GM23248 (cell line): ENCODE data around the gene PXDC1. TPM values are rescaled to one million over a fixed set of nuclear protein-coding genes. Genes with fewer than 3 reads are reported as not detected.

Experiments used
- DNase-seq: peaks from one replicate; pipeline ENCODE4 v3.0.0-alpha.2; 2015
- H2AFZ ChIP-seq: fragments of 200-600 bp; sonication (generic); 2 replicates; pipeline ENCODE4 v1.6.1; 2016; ENCODE audit warnings: antibody characterized with exemption
- H3F3A ChIP-seq: fragments of 200-600 bp; sonication (generic); 2 replicates; pipeline ENCODE4 v1.6.1; 2016; ENCODE audit warnings: mild to moderate bottlenecking, antibody characterized with exemption, mixed run types; ENCODE audit not compliant: insufficient read depth
- H3K27ac ChIP-seq: fragments of 200-600 bp; sonication (generic); 2 replicates; pipeline ENCODE4 v1.5.1; 2016; ENCODE audit warnings: mild to moderate bottlenecking
- H3K27me3 ChIP-seq: fragments of 200-600 bp; sonication (generic); replicated peaks from 2 replicates; pipeline ENCODE4 v1.6.1; 2016; ENCODE audit warnings: mild to moderate bottlenecking; ENCODE audit not compliant: insufficient read depth
- H3K36me3 ChIP-seq: fragments of 200-600 bp; sonication (generic); 2 replicates; pipeline ENCODE4 v1.6.1; 2016; ENCODE audit warnings: low read depth, mild to moderate bottlenecking
- H3K4me1 ChIP-seq: fragments of 200-600 bp; sonication (generic); 2 replicates; pipeline ENCODE4 v1.6.1; 2016; ENCODE audit warnings: mild to moderate bottlenecking; ENCODE audit not compliant: insufficient read depth
- H3K4me2 ChIP-seq: fragments of 200-600 bp; sonication (generic); one replicate; pipeline ENCODE4 v1.6.1; 2016; ENCODE audit warnings: mild to moderate bottlenecking; ENCODE audit not compliant: unreplicated experiment
- H3K4me3 ChIP-seq: fragments of 200-600 bp; sonication (generic); 2 replicates; pipeline ENCODE4 v1.5.1; 2016; ENCODE audit warnings: mild to moderate bottlenecking
- H3K79me2 ChIP-seq: fragments of 200-600 bp; sonication (generic); 2 replicates; pipeline ENCODE4 v1.6.1; 2016; ENCODE audit warnings: mild to moderate bottlenecking; ENCODE audit not compliant: insufficient read depth
- H3K9ac ChIP-seq: fragments of 200-600 bp; sonication (generic); 2 replicates; pipeline ENCODE4 v1.6.1; 2016; ENCODE audit warnings: mild to moderate bottlenecking
- H3K9me2 ChIP-seq: fragments of 200-600 bp; sonication (generic); 2 replicates; pipeline ENCODE4 v1.6.1; 2016; ENCODE audit warnings: mixed run types, mild to moderate bottlenecking, moderate library complexity; ENCODE audit not compliant: insufficient read depth
- H3K9me3 ChIP-seq: fragments of 200-600 bp; sonication (generic); one replicate; pipeline ENCODE4 v1.6.1; 2017; ENCODE audit warnings: low read depth
- H4K20me1 ChIP-seq: fragments of 200-600 bp; sonication (generic); 2 replicates; pipeline ENCODE4 v1.6.0; 2016; ENCODE audit not compliant: insufficient read depth
- EZH2 ChIP-seq: fragments of 200-600 bp; sonication (generic); IDR thresholded peaks from 2 replicates; pipeline ENCODE4 v1.6.1; 2018; ENCODE audit warnings: antibody characterized with exemption, mild to moderate bottlenecking; ENCODE audit not compliant: insufficient read depth, poor library complexity, severe bottlenecking
- EZH2phosphoT487 ChIP-seq: fragments of 200-600 bp; sonication (generic); IDR thresholded peaks from 2 replicates; pipeline ENCODE4 v1.6.1; 2018; ENCODE audit warnings: antibody characterized with exemption, moderate library complexity, mild to moderate bottlenecking, low read depth; ENCODE audit not compliant: insufficient read depth
- WGBS, 2 experiments: methylation state at CpG; one replicate each; pipeline ENCODE4 v1.1.6; 2015 to 2017; ENCODE audit warnings: low lambda C conversion rate in 2 of 2, low coverage in 1 of 2; ENCODE audit errors: missing lambda C conversion rate in 2 of 2; 5-methylcytosine and 5-hydroxymethylcytosine counted together
- in situ Hi-C: fragments of 300-500 bp; cut with MboI; formaldehyde crosslinking; loops from 2 replicates; pipeline ENCODE4 v1.15.0; 2020
- polyA plus RNA-seq: library from polyadenylated mRNA; unstranded; fragments of >200 nt; fragmentation: Nextera tagmentation; extraction: Ambion mirVana; gene quantifications from 2 replicates; pipeline ENCODE4 v1.2.1, GENCODE V29; 2016
- total RNA-seq: library from RNA; depleted of rRNA; stranded (reverse); fragments of >200 nt; shearing (Covaris generic); gene quantifications from 2 replicates; pipeline ENCODE4 v1.2.3, GENCODE V29; 2014

PXDC1 gene
- total and polyA plus RNA-seq, 2 experiments from 2014 or later, result 135 to 192 TPM

GRCh38 chr6:3724451-3725144 is 26.9 kb downstream of the PXDC1 start:
- H3K36me3 ChIP-seq, result peaks cover 65% of the 10 kb centered on the region

DNA sequence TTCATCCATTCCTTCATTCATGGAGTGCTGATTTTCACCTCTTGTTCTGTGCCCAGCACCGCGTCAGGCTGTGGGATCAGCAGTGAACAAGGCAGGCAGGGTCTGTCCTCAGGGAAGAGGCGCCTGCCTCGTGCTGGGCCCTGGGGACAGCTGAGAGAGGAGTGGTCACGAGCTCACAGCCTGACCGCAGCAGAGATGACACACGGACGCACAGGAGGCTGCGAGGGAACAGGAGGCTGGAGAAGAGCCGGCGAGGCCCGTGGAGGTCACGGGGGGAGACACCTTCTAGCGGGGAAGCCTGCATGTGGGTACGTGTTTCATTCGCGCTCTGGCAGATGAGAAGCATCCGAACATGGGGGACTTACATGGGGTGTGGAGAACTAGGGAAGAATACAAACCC is 27.5 kb downstream of the PXDC1 start:
- Histone ChIP-seq H3K4me2 (peak overlapping the region; percentile 13), H3K9ac (peak overlapping the region; percentile 36; the same call in 1 of the 2 replicates), H3K36me3 (peaks cover 59% of the 10 kb centered on the region), H3F3A (peaks cover 57% of the 10 kb centered on the region), H3K9me2 (no peaks in the 10 kb centered on the region), H3K4me3 (no peak overlapping the region), H3K27ac (peak overlapping the region; percentile 64), H4K20me1 (no peaks in the 10 kb centered on the region), H2AFZ (no peak overlapping the region), H3K4me1 (peaks cover 38% of the 10 kb centered on the region), H3K9me3 (no peaks in the 10 kb centered on the region), H3K79me2 (peaks cover 79% of the 10 kb centered on the region), H3K27me3 (no peaks in the 10 kb centered on the region)
- 79 to 82% methylated on average over 18 of the region's 18 CpGs for WGBS, 2 experiments
- TF ChIP-seq EZH2phosphoT487 (no peak), EZH2 (no peak)
- DNase-seq, result no peak
- in situ Hi-C loops, result loop anchor here (25.0 kb wide), 1 partner anchor 262 kb away; the partner anchor contains the start of gene SLC22A23

More at GRCh38 chr6:3724451-3725144, 26.9 kb downstream of the PXDC1 start:
- Histone ChIP-seq H3K9me3 (no peaks in the 10 kb centered on the region), H3K9ac (peak overlapping the region; percentile 36; the same call in 1 of the 2 replicates), H3K9me2 (no peaks in the 10 kb centered on the region), H3K27me3 (no peaks in the 10 kb centered on the region), H4K20me1 (no peaks in the 10 kb centered on the region), H3F3A (peaks cover 59% of the 10 kb centered on the region), H2AFZ (no peak overlapping the region), H3K4me3 (no peak overlapping the region), H3K4me1 (peaks cover 38% of the 10 kb centered on the region), H3K79me2 (peaks cover 85% of the 10 kb centered on the region), H3K4me2 (peak overlapping the region; percentile 13), H3K27ac (peak overlapping the region; percentile 64)
- peak; percentile 86 for DNase-seq
- TF ChIP-seq EZH2, result no peak
- TF ChIP-seq EZH2phosphoT487, result no peak
- in situ Hi-C loops, result loop anchor here (25.0 kb wide), 1 partner anchor 262 kb away; the partner anchor contains the start of gene SLC22A23
- 43 to 52% methylated on average over 20 to 22 of the region's 22 CpGs for WGBS, 2 experiments

- WGBS, 2 experiments, result 92 to 94% methylated on average over 7 to 8 of the region's 8 CpGs
- H3K9me3 ChIP-seq, result no peaks in the 10 kb centered on the region
- in situ Hi-C loops, result loop anchor here (25.0 kb wide), 1 partner anchor 261 kb away; the partner anchor contains the start of gene SLC22A23
Observed at GRCh38 chr6:3723251-3723650, 28.3 kb downstream of the PXDC1 start.

GRCh38 chr6:3722785-3723184 is 28.7 kb downstream of the PXDC1 start:
- H3K79me2 ChIP-seq, result peaks cover 67% of the 10 kb centered on the region
- no peak for DNase-seq
- no peaks in the 10 kb centered on the region for H3K9me2 ChIP-seq
- no peak overlapping the region for H3K9ac ChIP-seq
- H3K27ac ChIP-seq, result peak overlapping the region; percentile 64
- H3K4me2 ChIP-seq, result no peak overlapping the region
- H3F3A ChIP-seq, result peaks cover 55% of the 10 kb centered on the region
- no peaks in the 10 kb centered on the region for H3K27me3 ChIP-seq
- H3K4me3 ChIP-seq, result no peak overlapping the region
- peaks cover 38% of the 10 kb centered on the region for H3K4me1 ChIP-seq
- H2AFZ ChIP-seq, result no peak overlapping the region
- no peaks in the 10 kb centered on the region for H4K20me1 ChIP-seq
- WGBS, 2 experiments, result 52% methylated on average over 9 of the region's 9 CpGs
- in situ Hi-C loops, result loop anchor here (25.0 kb wide), 1 partner anchor 260 kb away; the partner anchor contains the start of gene SLC22A23
- peaks cover 54% of the 10 kb centered on the region for H3K36me3 ChIP-seq
- H3K9me3 ChIP-seq, result no peaks in the 10 kb centered on the region
- no peak for TF ChIP-seq EZH2
- no peak for TF ChIP-seq EZH2phosphoT487

More at GRCh38 chr6:3723251-3723650, 28.3 kb downstream of the PXDC1 start:
- H3K9me2 ChIP-seq, result no peaks in the 10 kb centered on the region
- H4K20me1 ChIP-seq, result no peaks in the 10 kb centered on the region
- H3K4me3 ChIP-seq, result no peak overlapping the region
- H3K4me2 ChIP-seq, result no peak overlapping the region
- no peak overlapping the region for H2AFZ ChIP-seq
- no peak for DNase-seq
- H3K36me3 ChIP-seq, result peaks cover 58% of the 10 kb centered on the region
- H3F3A ChIP-seq, result peaks cover 56% of the 10 kb centered on the region
- no peak overlapping the region for H3K9ac ChIP-seq
- H3K27ac ChIP-seq, result peak overlapping the region; percentile 64; the same call in 1 of the 2 replicates
- no peaks in the 10 kb centered on the region for H3K27me3 ChIP-seq
- peaks cover 72% of the 10 kb centered on the region for H3K79me2 ChIP-seq
- TF ChIP-seq EZH2, result no peak
- TF ChIP-seq EZH2phosphoT487, result no peak
- peaks cover 38% of the 10 kb centered on the region for H3K4me1 ChIP-seq
